Measurements from ENCODE around the gene CROCC.

CROCC gene

GRCh38 chr1:16971341-16972188, 49.8 kb downstream of the CROCC start:
- no peak for DNase-seq

- no peak for DNase-seq
These were observed 50.6 kb downstream of the CROCC start for GRCh38 chr1:16972189-16972895.

- no peak for DNase-seq
These were observed 51.5 kb downstream of the CROCC start for GRCh38 chr1:16973215-16973614.

- no peak for DNase-seq
These were observed 53.5 kb downstream of the CROCC start for GRCh38 chr1:16975211-16975610.

- DNase-seq, result no peak
These were observed 54.1 kb downstream of the CROCC start for GRCh38 chr1:16975838-16976237.

- no peak for DNase-seq
These were observed 55.2 kb downstream of the CROCC start for GRCh38 chr1:16976966-16977365.

GRCh38 chr1:16977377-16977776, 55.6 kb downstream of the CROCC start:
- no peak for DNase-seq

GRCh38 chr1:16978139-16978538, 56.4 kb downstream of the CROCC start:
- no peak for DNase-seq

GRCh38 chr1:16978567-16979474, 57.1 kb downstream of the CROCC start:
- no peak for DNase-seq

- DNase-seq, result no peak
These were observed 58.0 kb downstream of the CROCC start for GRCh38 chr1:16979475-16980327.

- no peak for DNase-seq
These were observed 58.9 kb downstream of the CROCC start, which contains the start of gene MFAP2 for GRCh38 chr1:16980473-16981268. Gene MFAP2 (minus strand): TSS chr1:16980620. CDS start chr1:16978273, 2,347 bp downstream.

- no peak for DNase-seq
These were observed 59.6 kb downstream of the CROCC start for GRCh38 chr1:16981269-16981849.

GRCh38 chr1:16982902-16983301, 61.2 kb downstream of the CROCC start:
- DNase-seq, result no peak

GRCh38 chr1:16983649-16984048, 61.9 kb downstream of the CROCC start:
- DNase-seq, result no peak

GRCh38 chr1:16984717-16985116, 63.0 kb downstream of the CROCC start:
- DNase-seq, result no peak

- no peak for DNase-seq
These were observed 64.4 kb downstream of the CROCC start for GRCh38 chr1:16986113-16986512.

GRCh38 chr1:16986560-16986959, 64.8 kb downstream of the CROCC start:
- no peak for DNase-seq

- no peak for DNase-seq
These were observed 65.2 kb downstream of the CROCC start for GRCh38 chr1:16986962-16987361.

GRCh38 chr1:16988210-16988609, 66.5 kb downstream of the CROCC start:
- no peak for DNase-seq

GRCh38 chr1:16989676-16990391, 68.1 kb downstream of the CROCC start:
- no peak for DNase-seq
